ENCODE data around the gene TMX2. TPM values are rescaled to one million over a fixed set of nuclear protein-coding genes. Genes with fewer than 3 reads are reported as not detected.

Gene TMX2
- total and polyA plus RNA-seq, 9 of the 15 experiments (the other 6 are each of a cell fraction or from before 2014, with no cell fraction given), result 176 to 433 (median 227) TPM

DNA sequence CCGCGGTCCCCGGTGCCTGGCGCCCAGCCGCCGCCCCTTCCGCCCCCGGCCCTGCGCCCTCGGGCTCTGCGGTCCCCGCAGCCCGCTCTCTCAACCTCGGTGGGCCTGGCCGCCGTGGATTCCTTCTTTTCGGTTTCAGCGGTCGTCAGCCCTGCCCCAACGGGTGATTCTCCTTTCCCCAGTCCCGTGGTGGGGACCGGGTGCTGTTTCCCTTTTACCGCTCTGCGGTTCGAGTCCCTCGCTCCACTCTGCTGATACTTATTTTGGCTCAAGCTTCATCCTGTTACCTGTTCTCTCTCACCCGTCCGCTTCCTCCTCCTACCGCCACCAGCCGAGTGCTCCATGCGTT is 44.0 kb upstream of the TMX2 start (continued):
- TF ChIP-seq NCOA1 (IDR thresholded peaks at IDR 0.05; ENCODE audit: low read depth) (peak; percentile 4; the same call in 1 of the 2 replicates), ZC3H8 (IDR thresholded peaks at IDR 0.05) (no peak), ZNF696 (CRISPR knock-in tag; conservative IDR thresholded peaks at IDR 0.05) (no peak), BRD4 (IDR thresholded peaks at IDR 0.05) (peak; percentile 71; the same call in 1 of the 2 replicates), SMAD1 (IDR thresholded peaks at IDR 0.05; ENCODE audit: low read depth, low read length, partially characterized antibody) (no peak), HDAC1 (IDR thresholded peaks at IDR 0.05) (0 out of 4 replicates have a peak, but pooled peaks of 1 of the 2 experiments have one; percentile 16), SIN3B (IDR thresholded peaks at IDR 0.05; ENCODE audit: low read depth) (no peak), ZNF140 (CRISPR knock-in tag; IDR thresholded peaks at IDR 0.05) (no peak), EP300 (IDR thresholded peaks at IDR 0.05; ENCODE audit: low read length) (no peak), JUNB (CRISPR knock-in tag; conservative IDR thresholded peaks at IDR 0.05) (no peak), CEBPB (tag; IDR thresholded peaks at IDR 0.05) (no peak), MEF2D (tag; conservative IDR thresholded peaks at IDR 0.05; ENCODE audit: low read depth) (no peak), TAF15 (IDR thresholded peaks at IDR 0.05; ENCODE audit: low read depth, low read length) (no peak)
- TF ChIP-seq, protein P1, sequence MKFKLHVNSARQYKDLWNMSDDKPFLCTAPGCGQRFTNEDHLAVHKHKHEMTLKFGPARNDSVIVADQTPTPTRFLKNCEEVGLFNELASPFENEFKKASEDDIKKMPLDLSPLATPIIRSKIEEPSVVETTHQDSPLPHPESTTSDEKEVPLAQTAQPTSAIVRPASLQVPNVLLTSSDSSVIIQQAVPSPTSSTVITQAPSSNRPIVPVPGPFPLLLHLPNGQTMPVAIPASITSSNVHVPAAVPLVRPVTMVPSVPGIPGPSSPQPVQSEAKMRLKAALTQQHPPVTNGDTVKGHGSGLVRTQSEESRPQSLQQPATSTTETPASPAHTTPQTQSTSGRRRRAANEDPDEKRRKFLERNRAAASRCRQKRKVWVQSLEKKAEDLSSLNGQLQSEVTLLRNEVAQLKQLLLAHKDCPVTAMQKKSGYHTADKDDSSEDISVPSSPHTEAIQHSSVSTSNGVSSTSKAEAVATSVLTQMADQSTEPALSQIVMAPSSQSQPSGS (CRISPR knock-in tag; IDR thresholded peaks at IDR 0.05), result no peak
- TF ChIP-seq, protein P2, sequence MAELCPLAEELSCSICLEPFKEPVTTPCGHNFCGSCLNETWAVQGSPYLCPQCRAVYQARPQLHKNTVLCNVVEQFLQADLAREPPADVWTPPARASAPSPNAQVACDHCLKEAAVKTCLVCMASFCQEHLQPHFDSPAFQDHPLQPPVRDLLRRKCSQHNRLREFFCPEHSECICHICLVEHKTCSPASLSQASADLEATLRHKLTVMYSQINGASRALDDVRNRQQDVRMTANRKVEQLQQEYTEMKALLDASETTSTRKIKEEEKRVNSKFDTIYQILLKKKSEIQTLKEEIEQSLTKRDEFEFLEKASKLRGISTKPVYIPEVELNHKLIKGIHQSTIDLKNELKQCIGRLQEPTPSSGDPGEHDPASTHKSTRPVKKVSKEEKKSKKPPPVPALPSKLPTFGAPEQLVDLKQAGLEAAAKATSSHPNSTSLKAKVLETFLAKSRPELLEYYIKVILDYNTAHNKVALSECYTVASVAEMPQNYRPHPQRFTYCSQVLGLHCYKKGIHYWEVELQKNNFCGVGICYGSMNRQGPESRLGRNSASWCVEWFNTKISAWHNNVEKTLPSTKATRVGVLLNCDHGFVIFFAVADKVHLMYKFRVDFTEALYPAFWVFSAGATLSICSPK (IDR thresholded peaks at IDR 0.05; ENCODE audit: borderline replicate concordance), result no peak
- TF ChIP-seq, protein P3, sequence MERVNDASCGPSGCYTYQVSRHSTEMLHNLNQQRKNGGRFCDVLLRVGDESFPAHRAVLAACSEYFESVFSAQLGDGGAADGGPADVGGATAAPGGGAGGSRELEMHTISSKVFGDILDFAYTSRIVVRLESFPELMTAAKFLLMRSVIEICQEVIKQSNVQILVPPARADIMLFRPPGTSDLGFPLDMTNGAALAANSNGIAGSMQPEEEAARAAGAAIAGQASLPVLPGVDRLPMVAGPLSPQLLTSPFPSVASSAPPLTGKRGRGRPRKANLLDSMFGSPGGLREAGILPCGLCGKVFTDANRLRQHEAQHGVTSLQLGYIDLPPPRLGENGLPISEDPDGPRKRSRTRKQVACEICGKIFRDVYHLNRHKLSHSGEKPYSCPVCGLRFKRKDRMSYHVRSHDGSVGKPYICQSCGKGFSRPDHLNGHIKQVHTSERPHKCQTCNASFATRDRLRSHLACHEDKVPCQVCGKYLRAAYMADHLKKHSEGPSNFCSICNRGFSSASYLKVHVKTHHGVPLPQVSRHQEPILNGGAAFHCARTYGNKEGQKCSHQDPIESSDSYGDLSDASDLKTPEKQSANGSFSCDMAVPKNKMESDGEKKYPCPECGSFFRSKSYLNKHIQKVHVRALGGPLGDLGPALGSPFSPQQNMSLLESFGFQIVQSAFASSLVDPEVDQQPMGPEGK (CRISPR knock-in tag; IDR thresholded peaks at IDR 0.05; ENCODE audit: borderline replicate concordance), result no peak
- TF ChIP-seq, protein P4, sequence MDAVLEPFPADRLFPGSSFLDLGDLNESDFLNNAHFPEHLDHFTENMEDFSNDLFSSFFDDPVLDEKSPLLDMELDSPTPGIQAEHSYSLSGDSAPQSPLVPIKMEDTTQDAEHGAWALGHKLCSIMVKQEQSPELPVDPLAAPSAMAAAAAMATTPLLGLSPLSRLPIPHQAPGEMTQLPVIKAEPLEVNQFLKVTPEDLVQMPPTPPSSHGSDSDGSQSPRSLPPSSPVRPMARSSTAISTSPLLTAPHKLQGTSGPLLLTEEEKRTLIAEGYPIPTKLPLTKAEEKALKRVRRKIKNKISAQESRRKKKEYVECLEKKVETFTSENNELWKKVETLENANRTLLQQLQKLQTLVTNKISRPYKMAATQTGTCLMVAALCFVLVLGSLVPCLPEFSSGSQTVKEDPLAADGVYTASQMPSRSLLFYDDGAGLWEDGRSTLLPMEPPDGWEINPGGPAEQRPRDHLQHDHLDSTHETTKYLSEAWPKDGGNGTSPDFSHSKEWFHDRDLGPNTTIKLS (IDR thresholded peaks at IDR 0.05; ENCODE audit: borderline replicate concordance, low read depth), result no peak
- TF ChIP-seq, protein P5, sequence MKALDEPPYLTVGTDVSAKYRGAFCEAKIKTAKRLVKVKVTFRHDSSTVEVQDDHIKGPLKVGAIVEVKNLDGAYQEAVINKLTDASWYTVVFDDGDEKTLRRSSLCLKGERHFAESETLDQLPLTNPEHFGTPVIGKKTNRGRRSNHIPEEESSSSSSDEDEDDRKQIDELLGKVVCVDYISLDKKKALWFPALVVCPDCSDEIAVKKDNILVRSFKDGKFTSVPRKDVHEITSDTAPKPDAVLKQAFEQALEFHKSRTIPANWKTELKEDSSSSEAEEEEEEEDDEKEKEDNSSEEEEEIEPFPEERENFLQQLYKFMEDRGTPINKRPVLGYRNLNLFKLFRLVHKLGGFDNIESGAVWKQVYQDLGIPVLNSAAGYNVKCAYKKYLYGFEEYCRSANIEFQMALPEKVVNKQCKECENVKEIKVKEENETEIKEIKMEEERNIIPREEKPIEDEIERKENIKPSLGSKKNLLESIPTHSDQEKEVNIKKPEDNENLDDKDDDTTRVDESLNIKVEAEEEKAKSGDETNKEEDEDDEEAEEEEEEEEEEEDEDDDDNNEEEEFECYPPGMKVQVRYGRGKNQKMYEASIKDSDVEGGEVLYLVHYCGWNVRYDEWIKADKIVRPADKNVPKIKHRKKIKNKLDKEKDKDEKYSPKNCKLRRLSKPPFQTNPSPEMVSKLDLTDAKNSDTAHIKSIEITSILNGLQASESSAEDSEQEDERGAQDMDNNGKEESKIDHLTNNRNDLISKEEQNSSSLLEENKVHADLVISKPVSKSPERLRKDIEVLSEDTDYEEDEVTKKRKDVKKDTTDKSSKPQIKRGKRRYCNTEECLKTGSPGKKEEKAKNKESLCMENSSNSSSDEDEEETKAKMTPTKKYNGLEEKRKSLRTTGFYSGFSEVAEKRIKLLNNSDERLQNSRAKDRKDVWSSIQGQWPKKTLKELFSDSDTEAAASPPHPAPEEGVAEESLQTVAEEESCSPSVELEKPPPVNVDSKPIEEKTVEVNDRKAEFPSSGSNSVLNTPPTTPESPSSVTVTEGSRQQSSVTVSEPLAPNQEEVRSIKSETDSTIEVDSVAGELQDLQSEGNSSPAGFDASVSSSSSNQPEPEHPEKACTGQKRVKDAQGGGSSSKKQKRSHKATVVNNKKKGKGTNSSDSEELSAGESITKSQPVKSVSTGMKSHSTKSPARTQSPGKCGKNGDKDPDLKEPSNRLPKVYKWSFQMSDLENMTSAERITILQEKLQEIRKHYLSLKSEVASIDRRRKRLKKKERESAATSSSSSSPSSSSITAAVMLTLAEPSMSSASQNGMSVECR (CRISPR knock-in tag; IDR thresholded peaks at IDR 0.05), result peak; percentile 14; the same call in 1 of the 2 replicates
